Measurements from ENCODE around the gene COL5A2.

COL5A2 gene
- 2.1 to 3.9 reads per million in 2 donors for total RNA-seq

- DNase-seq, result no peak
Measured at GRCh38 chr2:189179570-189179950, at the start of gene COL5A2. Gene COL5A2, minus strand, starts transcription at chr2:189179761. Its CDS starts 157 bp downstream, at chr2:189179604.

- DNase-seq, result no peak
Measured at GRCh38 chr2:189226017-189226416, 46.5 kb upstream of the COL5A2 start.

DNA sequence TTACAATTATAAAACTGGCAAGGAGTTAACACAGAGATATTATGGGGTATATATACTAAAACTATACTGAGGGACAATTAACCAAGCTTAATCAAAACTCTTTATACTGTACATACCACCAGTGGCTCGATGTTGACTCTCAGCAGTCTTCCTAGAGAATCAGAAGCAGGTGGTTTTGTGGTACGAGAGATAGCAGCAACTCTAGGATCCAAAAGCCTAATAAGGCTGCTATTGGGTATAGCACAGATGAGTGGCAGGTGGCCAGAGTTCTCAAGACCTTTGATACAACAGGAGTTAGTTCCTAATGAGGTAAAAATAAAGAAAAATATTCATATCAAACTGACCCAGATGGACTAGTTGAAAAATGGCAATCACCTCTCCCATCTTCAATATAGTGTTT lies 45.5 kb upstream of the COL5A2 start:
- DNase-seq, result no peak

DNA sequence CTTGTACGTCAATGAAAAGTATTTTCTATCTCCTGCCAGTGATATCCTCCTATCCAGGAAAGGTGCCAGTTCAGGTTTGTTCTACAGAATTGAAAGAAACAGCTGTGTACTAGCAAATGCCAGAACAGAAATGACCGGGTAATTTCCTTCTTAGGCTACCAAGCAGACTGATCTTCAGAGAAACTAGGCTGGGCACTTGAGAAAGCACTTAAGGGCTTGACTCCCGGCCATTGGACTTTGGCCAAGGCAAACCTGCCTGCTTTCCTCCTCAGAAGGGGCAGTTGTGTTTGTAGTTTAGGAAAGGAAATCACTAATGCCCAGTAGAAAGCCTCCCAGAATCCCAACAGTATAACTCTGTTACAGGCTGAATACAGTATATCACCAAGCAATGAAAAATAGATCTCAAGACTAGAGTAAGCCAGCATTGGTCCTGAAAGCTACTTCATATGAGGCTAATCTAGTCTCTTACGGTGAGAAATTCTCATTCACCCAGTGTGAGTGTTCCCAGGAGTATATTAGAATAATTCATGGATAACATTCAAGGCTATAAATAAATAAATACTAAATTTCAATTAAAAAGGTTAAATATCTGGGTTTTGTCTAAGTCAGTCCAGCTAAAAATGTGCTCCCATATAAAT lies 43.0 kb upstream of the COL5A2 start:
- DNase-seq, result no peak

DNA sequence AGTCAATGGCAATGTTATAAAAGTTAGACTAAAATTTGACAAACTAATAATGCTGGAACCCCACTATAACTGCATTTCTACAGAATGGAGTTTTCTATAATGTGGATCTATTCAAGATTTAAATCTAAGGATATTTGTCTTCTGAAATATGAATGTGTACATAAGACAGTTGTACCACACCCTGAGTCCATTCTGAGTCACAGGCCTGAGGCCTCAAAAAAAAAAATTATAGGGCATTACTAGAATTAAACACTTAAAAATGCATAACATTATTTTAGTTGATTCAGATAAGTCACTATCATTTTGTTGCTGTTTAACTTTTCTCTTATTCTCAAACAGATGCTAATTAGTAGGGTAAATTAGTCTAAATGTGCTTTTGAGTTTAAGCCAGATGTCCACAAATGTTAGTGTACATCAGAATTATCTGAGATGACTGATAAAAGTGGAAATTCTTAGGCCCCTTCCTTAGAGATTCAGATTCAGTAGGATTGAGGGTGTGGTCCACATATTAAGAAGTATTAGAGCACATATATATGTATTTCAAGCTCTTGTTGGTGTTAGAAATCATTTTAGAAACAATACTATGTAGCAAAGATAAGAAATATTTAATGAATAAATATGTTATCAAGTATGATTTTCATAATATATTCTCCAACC lies 42.4 kb upstream of the COL5A2 start:
- no peak for DNase-seq

DNA sequence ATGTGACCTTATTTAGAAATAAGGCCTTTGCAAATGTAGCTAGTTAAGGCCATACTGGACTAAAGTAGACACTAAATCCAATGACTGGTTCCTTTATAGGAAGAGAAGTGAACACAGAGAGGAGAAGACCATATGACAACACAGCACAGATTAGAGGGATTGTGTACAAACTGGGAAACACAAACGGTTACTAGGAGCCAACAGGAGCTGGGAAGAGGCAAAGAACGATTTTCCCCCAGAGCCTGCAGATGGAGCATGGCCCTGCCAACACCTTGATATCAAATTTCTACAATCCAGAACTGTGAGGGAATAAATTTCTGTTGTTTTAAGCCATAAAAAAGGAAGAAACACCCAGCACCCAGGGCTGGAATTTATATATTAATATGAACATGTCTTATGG lies 38.7 kb upstream of the COL5A2 start:
- no peak for DNase-seq

- DNase-seq, result no peak
Measured at GRCh38 chr2:189217541-189217940, 38.0 kb upstream of the COL5A2 start.

GRCh38 chr2:189217051-189217450 lies 37.5 kb upstream of the COL5A2 start:
- no peak for DNase-seq

DNA sequence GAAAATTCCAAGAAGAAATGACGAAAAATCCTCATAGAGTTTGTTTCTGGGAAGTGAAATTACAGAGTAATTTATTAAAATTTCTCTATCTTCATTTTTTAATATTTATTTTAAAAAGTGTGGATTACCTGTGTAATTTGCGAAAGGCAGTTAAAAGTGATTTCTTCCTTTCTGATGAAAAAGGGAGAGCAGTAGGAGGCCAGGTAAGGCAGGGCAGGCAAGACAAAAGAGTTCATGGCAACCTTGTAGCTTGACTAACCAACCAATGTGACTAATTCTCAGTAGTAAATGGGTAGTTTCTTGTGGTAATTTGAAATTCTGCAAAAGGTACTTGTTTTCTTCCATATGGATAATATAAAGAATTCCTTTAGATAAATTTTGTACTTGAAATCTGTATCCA lies 34.9 kb upstream of the COL5A2 start:
- no peak for DNase-seq

GRCh38 chr2:189213250-189213649 lies 33.7 kb upstream of the COL5A2 start:
- DNase-seq, result no peak

DNA sequence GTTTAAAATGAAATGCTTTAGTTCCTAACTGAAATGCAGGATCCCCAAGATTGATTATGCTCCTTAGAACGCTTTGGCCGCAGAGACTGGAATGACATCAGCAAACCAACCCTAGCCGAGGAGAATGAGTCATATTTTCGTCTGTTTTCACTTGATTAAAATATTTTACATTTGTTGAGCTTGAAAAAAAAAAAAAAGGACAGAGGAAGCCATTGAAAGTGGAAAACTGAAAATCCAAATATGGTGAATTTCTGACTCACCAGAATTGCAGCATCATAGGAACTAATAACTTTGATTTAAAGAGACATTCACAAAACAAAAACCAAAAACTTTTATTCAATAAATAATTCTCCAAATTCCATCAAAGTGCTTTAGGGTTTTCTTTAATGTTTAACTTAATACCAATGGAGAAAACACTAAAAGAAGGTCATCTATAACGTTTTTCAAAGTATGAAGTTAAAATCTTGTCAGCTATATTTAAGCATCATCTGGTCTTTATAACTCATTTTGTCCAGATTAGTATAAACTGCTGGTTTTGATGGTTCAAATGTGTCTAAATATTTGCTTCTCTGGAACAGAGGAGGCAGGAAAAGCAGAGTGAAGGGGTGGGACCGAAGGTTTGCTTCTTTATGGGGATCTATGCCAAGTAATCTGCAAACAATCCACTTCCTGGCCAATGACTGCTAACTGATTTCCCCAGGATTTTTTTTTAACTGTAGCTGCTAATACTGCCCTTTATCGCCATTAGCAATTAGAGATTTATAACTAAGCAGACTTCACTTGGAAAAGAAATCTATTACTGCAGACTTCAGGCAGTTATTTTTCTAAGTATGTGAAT lies 30.9 kb upstream of the COL5A2 start:
- DNase-seq, result no peak

DNA sequence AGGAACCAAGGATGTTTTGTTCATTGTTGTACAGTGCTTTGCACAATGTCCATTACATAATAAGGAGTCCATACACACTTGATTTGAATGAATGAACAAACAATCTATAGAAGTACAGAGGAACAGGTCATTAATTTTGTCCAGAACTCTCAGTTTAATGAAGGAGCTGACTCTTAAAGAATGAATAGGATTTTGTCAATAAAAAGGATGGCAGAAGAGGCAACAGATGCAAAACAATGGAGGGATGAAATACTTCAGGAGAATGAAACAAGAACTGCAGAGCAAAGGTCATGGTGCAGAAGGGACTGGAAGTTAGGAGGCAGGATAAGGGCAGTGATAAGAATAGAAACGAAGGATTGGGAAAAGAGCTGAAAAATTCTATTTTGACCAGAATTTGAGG lies 28.7 kb upstream of the COL5A2 start:
- no peak for DNase-seq

DNA sequence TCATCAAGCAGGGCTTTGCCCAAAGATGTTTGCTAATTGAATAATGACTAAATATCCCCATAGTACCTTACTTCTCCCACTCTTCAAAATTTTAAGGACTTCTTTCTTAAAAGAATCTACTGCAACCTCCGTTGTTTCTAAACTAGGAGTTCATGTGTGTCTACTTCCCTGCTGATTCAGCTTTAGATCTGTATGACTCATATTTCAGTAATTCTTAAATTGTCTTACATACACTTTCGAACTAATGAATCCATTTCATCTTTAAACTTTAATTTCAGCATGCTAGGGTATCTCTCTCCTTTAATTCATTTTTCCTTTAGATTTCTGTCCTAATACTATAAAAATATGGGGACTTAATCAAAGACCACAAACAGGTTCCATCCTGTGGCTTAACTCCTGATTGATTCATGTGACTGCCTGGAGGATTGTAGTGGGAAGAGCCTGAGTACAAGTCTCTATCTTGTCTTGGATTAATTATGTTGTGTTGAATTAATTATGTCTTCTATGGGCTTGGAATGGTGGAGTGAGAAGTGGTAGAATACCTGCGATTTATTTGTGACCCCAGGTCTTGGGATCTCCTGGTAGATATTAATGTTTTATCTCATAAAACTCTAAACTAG lies 24.9 kb upstream of the COL5A2 start:
- DNase-seq, result no peak

DNA sequence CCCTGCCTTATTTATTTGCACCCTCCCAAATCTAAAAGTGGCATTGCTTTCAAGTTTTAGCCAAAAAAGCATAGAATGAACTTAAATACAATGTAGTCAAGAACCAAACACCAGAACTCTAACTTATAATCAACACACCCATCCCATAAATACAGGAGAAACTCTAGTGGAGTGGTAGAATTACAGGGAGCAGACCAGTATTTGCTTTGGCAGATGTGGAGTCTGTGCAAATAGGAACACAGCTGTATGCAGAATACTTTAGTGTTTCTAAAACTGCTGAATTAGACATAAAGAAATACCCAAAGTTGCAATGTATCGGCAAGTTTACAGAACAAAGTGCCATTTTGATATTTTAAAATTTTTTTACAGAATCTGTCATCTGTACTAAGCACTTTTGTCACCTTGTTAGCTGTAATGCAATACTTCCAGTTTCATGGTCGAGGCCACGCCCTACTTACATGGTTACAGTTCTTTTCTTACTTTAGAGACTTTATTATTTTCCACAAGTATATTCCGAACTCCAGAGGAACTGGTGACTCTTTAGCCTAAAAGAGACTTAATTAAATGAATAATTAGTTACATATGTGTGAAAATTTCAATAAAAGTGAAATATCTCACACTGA lies 23.7 kb upstream of the COL5A2 start:
- no peak for DNase-seq

GRCh38 chr2:189199797-189200196 lies 20.2 kb upstream of the COL5A2 start:
- no peak for DNase-seq

- DNase-seq, result no peak
Measured at GRCh38 chr2:189192766-189193165, 13.2 kb upstream of the COL5A2 start.

GRCh38 chr2:189191766-189192165 lies 12.2 kb upstream of the COL5A2 start:
- no peak for DNase-seq

- no peak for DNase-seq
Measured at GRCh38 chr2:189190685-189191084, 11.1 kb upstream of the COL5A2 start.

DNA sequence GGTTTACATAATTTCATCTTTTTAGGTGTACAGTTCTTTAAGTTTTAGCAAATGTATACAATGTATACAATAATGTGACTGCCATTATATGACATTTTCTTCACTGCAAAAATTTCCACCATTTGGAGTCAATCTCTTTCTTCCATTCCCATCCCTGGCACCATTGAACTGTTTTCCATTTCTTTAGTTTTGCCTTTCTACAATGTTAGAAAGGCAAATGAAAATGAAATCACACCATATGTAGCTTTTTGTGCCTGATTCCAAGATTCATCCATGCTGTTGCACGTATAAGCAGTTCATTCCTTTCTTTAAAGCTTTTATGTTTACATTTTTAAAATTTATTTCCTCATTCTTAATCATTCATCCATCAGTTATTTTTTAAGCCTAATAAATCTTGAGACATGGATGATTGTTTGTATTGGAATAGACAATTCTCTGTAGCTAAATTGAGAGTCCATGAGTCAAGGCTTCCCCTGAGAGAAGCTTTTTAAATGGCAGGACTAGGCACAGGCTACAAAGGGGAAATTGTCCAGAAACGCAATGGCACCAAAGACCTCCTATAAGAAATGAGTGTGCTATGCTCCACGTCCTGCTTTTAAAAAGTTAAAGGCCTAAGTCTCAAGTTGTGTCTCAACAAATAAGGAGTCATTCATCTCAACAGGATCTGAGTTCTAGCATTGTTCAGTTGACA lies 8.7 kb upstream of the COL5A2 start:
- DNase-seq, result no peak

DNA sequence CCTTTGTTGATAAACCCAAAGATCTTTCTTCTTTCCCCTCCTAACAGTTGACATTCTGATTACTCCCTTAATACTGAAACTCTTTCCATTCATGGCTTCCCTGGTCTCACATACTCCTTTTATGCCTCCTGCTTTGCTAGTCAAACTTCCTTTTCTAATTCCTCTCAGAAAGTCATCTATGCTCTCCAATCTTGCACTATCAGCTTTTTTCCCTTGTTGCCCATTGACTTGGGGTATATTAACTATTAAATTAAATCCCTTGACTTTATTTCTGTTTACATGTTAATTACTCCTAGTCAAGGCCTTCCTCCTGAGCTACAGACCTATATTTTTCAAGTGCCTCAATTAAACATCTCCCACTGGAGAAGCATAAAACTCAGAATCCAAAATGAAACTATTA lies 3.6 kb upstream of the COL5A2 start:
- DNase-seq, result no peak

DNA sequence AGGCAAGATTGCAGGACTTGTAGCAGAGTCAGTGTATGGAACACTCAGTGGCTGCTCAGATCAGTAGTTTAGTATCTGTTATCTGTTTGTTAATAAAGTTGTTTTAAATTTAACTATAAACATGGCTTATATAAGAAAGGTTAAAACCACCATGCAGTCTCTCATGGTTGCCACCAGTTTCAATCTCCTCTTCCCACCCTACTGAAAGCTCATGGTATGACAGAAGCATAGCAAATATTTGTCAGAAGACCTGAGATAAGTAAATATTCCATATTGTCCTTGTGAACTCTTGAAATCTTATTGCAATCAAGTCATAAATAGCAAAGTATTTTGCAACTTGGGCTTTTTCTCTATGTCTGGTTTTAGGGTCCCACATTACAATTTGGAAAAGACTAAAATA lies 2.1 kb upstream of the COL5A2 start:
- DNase-seq, result no peak

Data from activated gamma-delta T cell (primary cell).